Testis (tissue), 2 donors: ENCODE data around the gene GPX2.

Experiments used
- POLR2A ChIP-seq: fragments of 450-650 bp; IDR thresholded peaks from one replicate; pipeline ENCODE4 v1.6.1; 2017; ENCODE audit warnings: antibody characterized with exemption, mild to moderate bottlenecking, moderate library complexity
- TF ChIP-seq, protein P1 (sequence below), 3 experiments: fragments of 450-650 bp in 2 of 3; fragments of 200-600 bp in 1 of 3; sonication (generic) in 1 of 3; IDR thresholded peaks; one replicate each; pipeline ENCODE4 v1.5.1; 2016 to 2019; ENCODE audit warnings: antibody characterized with exemption in 3 of 3, mild to moderate bottlenecking in 2 of 3, moderate library complexity in 1 of 3

DNA sequence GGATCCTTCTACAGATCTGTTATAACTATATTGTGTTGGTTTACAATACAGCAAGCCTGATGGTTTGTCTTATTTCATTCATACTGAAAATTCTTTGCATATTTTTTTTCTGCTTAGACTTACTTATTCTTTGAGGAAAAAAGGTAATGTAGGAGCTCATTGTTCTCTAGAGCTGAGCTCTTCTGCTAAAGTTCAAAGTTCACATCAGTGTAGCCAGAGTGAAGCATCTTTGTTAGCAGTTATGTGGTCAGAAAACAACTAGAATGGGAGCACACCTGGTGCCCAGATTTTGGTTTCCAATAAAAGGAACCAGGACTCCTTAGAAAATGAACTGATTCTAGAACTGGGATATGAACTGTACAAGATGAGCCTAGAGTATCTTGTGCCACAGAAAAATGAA, 10.3 kb downstream of the GPX2 start:
- TF ChIP-seq POLR2A = no peak
- TF ChIP-seq, protein P1, sequence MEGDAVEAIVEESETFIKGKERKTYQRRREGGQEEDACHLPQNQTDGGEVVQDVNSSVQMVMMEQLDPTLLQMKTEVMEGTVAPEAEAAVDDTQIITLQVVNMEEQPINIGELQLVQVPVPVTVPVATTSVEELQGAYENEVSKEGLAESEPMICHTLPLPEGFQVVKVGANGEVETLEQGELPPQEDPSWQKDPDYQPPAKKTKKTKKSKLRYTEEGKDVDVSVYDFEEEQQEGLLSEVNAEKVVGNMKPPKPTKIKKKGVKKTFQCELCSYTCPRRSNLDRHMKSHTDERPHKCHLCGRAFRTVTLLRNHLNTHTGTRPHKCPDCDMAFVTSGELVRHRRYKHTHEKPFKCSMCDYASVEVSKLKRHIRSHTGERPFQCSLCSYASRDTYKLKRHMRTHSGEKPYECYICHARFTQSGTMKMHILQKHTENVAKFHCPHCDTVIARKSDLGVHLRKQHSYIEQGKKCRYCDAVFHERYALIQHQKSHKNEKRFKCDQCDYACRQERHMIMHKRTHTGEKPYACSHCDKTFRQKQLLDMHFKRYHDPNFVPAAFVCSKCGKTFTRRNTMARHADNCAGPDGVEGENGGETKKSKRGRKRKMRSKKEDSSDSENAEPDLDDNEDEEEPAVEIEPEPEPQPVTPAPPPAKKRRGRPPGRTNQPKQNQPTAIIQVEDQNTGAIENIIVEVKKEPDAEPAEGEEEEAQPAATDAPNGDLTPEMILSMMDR (IDR thresholded peaks at IDR 0.05) = no peak
